Large intestine (tissue), 3 donors: ENCODE data around the gene CYP2A6. TPM values are rescaled to one million over a fixed set of nuclear protein-coding genes. Genes with fewer than 3 reads are reported as not detected.
"Not testable (repeated sequence)": the region's sequence is repeated elsewhere in the genome, so short reads cannot be mapped to it uniquely, and the experiment has no call there.

Source experiments
- DNase-seq, 2 donors: peaks; one replicate each; pipeline versions ENCODE4 v3.0.0 to v3.0.0-alpha.2; 2013
- H3K27ac ChIP-seq: one replicate; pipeline ENCODE4 v1.5.1; 2013; ENCODE audit warnings: low read length
- H3K27me3 ChIP-seq: 2 replicates; pipeline ENCODE4 v1.6.1; 2013; ENCODE audit warnings: low read length; ENCODE audit not compliant: control insufficient read depth, insufficient read depth
- H3K36me3 ChIP-seq: 2 replicates; pipeline ENCODE4 v1.6.1; 2013; ENCODE audit warnings: low read length; ENCODE audit not compliant: control insufficient read depth, insufficient read depth
- H3K4me1 ChIP-seq: one replicate; pipeline ENCODE4 v1.6.1; 2013; ENCODE audit warnings: low read length; ENCODE audit not compliant: control insufficient read depth, insufficient read depth
- H3K4me3 ChIP-seq: one replicate; pipeline ENCODE4 v1.5.1; 2013; ENCODE audit warnings: low read length
- H3K9me3 ChIP-seq: one replicate; pipeline ENCODE4 v1.6.1; 2013; ENCODE audit warnings: mild to moderate bottlenecking, low read depth, low read length, moderate library complexity; ENCODE audit not compliant: control insufficient read depth
- WGBS: methylation state at CpG from one replicate; pipeline ENCODE4 v1.1.5; 2013; ENCODE audit warnings: low lambda C conversion rate; ENCODE audit not compliant: insufficient coverage; 5-methylcytosine and 5-hydroxymethylcytosine counted together
- polyA plus RNA-seq: library from polyadenylated mRNA; unstranded; fragments of 120-200 nt; gene quantifications from one replicate; pipeline ENCODE4 v1.2.1, GENCODE V29; 2013

Gene CYP2A6
- polyA plus RNA-seq, 1 donor = 0.07 TPM

DNA sequence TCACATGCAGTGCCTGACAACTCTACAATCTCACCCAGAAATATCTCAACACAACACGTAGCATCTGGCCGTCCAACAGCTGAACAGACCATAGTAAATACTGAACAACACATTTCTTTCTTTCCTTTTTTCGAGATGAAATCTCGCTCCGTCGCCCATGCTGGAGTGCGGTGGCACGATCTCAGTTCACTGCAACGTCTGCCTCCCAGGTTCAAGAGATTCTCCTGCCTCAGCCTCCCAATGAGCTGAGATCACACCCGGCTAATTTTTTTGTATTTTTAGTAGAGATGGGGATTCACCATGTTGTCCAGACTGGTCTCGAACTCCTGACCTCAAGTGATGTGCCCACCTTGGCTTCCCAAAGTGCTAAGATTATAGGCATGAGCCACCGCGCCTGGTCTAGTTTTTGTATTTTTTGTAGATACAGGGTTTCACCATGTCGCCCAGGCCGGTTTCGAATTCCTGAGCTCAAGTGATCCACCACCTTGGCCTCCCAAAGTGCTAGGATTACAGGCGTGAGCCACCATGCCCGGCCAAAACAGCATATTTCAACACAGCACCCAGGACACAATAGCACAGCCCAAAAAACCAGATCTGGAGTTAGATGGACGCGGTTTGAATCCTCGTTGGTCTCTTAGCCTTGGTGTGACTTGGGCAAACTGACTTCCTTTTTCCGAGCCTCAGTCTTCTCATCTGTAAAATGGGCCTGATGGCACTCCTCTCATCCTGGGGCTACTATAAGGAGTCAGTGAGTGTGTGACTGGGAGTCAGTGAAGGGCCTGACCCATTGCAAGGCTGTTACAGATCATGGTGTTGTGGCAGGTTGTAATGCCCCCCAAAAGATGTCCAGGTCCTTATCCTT is 22.6 kb downstream of the CYP2A6 start:
- no peak for DNase-seq
- H3K36me3 ChIP-seq = peaks cover 4% of the 10 kb centered on the region
- no peak overlapping the region for H3K27ac ChIP-seq
- WGBS = 100% methylated on average over 2 of the region's 22 CpGs
- no peaks in the 10 kb centered on the region for H3K9me3 ChIP-seq
- no peak overlapping the region for H3K4me3 ChIP-seq
- no peaks in the 10 kb centered on the region for H3K27me3 ChIP-seq
- H3K4me1 ChIP-seq = peaks cover 35% of the 10 kb centered on the region

DNA sequence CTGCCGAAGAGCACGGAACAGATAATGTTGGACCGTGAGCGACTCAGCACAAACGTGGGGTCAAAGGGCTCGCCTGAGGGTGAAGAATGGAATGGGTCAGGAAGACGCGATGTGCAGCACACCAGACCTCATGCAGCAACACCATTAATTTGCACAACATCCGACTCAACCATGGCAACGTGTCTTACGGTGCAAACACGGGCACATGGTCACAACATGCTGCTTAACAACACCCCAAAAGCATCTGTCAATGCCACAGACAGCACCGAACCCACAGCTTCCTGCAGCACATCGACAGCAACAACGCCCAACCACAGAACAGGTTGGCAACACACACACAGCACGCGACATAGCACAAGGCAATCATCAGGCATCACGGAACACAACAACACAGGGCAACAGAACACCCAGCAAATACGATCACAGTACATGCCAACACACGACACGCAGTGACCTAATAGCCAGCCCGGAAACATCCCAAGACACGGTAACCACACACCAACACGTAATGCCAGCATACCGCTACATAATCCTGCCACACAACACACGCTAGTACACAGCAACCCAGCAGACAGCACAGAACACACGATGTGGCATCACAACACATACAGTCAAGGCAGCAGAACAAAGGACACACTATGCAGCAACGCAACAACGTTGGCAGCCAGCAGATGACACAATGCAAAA is 23.4 kb downstream of the CYP2A6 start:
- peaks cover 35% of the 10 kb centered on the region for H3K4me1 ChIP-seq
- H3K27me3 ChIP-seq, H3K36me3 ChIP-seq, H3K4me3 ChIP-seq, H3K9me3 ChIP-seq, DNase-seq, H3K27ac ChIP-seq: not testable (repeated sequence)
- no CpG with 5 or more reads among the region's 29 CpGs for WGBS

DNA sequence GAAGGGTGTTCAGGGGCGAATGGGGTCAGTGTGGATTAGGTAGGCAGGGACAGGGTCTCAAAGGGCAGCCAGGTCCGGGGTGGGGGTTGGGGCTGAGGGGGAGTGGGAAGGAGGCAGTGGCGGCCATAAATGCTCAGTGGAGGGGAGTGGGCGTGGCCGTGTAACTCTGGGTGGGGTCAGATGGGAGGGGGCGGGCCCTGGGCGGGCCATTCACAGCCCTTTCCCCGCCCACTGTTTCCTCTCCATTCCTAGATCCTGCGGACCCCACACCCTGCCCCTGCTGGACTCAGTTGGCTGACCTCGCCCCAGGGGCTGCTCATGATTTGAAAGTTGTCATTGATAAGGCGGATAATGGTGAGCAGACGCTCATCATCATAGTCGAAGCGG is 23.9 kb downstream of the CYP2A6 start:
- not testable (repeated sequence) for H3K27me3 ChIP-seq, H3K36me3 ChIP-seq, H3K27ac ChIP-seq, H3K9me3 ChIP-seq, H3K4me3 ChIP-seq, DNase-seq
- peaks cover 32% of the 10 kb centered on the region for H3K4me1 ChIP-seq
- WGBS = no CpG with 5 or more reads among the region's 14 CpGs

DNA sequence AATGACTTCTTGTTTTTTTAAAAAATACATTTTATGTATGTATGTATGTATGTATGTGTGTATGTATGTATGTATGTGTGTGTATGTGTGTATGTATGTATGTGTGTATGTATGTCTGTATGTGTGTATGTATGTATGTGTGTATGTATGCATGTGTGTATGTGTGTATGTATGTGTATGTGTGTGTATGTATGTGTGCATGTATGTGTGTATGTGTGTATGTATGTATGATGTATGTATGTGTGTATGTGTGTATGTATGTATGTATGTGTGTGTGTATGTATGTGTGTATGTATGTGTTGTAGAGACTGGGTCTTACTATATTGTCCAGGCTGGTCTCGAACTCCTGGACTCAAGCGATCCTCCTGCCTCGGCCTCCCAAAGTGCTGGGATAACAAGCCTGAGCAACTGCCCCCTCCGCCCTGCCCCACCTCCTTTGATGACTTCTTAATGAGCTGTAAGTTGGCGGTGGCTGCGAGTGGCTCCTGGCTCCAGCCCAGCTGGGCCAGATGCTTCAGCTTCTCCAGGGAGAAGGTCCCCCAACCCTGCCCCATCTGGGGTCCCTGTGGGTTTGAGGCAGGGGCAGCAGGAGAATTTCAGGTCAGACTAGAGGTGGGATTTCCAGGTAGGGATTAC is 24.7 kb downstream of the CYP2A6 start:
- not testable (repeated sequence) for H3K27ac ChIP-seq, H3K36me3 ChIP-seq, H3K4me3 ChIP-seq, H3K27me3 ChIP-seq, H3K9me3 ChIP-seq, DNase-seq
- WGBS = no CpG with 5 or more reads among the region's 6 CpGs
- peaks cover 26% of the 10 kb centered on the region for H3K4me1 ChIP-seq

GRCh38 chr19:40824916-40825315 is 25.3 kb downstream of the CYP2A6 start:
- DNase-seq, H3K9me3 ChIP-seq, H3K27ac ChIP-seq, H3K4me3 ChIP-seq, H3K27me3 ChIP-seq, H3K36me3 ChIP-seq: not testable (repeated sequence)
- H3K4me1 ChIP-seq = peaks cover 23% of the 10 kb centered on the region
- no CpG with 5 or more reads among the region's 16 CpGs for WGBS

- not testable (repeated sequence) for H3K9me3 ChIP-seq, H3K4me3 ChIP-seq, H3K27me3 ChIP-seq, H3K36me3 ChIP-seq
- Histone ChIP-seq H3K4me1 (peaks cover 32% of the 10 kb centered on the region), H3K27ac (peak overlapping the region; percentile 95)
- peak; percentile 54 to 80 for DNase-seq
- WGBS = no CpG with 5 or more reads among the region's 9 CpGs
These were observed 27.3 kb downstream of the CYP2A6 start for GRCh38 chr19:40822704-40823553.

- H3K4me3 ChIP-seq = no peak overlapping the region
- DNase-seq = no peak
- peaks cover 32% of the 10 kb centered on the region for H3K4me1 ChIP-seq
- peaks cover 2% of the 10 kb centered on the region for H3K36me3 ChIP-seq
- H3K27ac ChIP-seq = peak overlapping the region; percentile 95
- peaks cover 2% of the 10 kb centered on the region for H3K9me3 ChIP-seq
- no CpG with 5 or more reads among the region's 22 CpGs for WGBS
- H3K27me3 ChIP-seq = no peaks in the 10 kb centered on the region
These were observed 28.1 kb downstream of the CYP2A6 start for GRCh38 chr19:40822161-40822560.

DNA sequence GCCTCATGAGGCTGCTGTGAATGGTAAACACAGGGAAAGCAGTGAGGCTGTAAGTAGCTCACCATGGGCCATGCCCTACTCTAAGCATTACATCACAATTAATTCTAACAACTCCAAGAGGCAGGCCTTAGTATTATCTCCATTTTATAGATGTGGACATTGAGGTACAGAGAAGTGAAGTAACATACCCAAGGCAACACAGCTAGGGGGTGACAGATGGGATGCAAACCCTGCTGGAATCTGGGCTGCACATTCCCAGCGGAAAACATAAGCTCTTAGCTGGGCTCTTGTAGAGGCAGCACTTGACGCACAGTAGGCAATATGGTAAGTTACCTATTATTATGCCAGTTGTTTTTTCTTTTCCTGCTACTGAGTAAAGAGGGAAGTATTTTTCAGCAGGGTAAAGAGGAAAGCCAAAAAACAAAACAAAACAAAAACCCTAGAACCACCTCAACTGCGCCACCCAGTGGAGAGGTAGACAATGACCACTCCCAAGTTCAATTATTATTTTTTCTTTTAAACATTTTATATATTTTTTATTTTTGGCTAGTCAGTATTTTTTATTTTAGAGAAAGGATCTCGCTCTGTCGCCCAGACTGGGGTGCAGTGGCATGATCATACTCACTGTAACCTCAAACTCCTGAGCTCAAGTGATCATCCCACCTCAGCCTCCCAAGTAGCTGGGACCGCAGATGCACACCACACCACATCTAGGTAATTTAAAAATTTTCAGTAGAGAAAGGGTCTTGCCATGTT is 30.6 kb downstream of the CYP2A6 start:
- no CpG with 5 or more reads among the region's 6 CpGs for WGBS
- peaks cover 32% of the 10 kb centered on the region for H3K4me1 ChIP-seq
- H3K27me3 ChIP-seq, H3K27ac ChIP-seq, DNase-seq, H3K4me3 ChIP-seq, H3K36me3 ChIP-seq, H3K9me3 ChIP-seq: not testable (repeated sequence)

DNA sequence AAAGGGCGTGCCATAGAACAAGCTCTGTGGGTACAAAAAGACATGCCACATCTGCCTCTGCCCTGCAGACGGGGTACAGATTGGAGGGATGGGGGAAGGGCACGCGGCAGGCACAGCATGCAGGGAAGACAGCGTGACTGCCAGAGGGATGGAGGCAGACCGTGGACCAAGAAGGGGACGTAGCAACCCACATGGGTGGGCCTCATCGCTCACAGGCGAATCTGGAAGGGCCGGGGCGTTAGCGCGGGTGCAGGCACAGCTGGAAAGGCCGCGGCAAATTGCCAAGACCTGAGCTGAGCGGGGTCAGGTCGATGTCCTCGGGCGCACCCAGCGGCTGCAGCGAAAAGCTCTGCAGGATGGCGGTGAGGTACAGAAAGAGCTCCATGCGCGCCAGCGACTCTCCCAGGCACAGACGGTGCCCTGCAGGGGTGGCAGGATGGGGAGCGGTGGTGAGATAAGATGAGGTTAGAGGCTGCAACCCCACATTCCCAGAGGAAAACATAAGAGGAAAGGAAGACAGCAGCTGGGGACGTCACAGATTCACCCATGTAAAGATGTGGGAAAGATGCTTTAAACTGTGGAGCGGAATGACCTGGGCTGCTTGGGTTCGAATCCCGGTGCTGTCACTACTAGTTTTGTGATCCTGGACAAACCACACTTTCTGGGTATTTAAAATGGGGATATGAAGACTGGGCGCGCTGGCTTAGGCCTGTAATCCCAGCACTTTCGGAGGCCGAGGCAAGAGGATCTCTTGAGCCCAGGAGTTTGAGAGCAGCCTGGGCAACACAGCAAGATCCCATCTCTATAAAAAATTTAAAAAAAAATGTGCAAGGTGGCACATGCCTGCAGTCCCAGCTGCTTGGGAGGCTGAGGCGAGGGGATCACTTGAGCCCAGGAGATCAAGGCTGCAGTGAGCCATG is 31.5 kb downstream of the CYP2A6 start:
- WGBS = no CpG with 5 or more reads among the region's 36 CpGs
- Histone ChIP-seq H3K4me3 (peak overlapping the region; percentile 11), H3K4me1 (peaks cover 25% of the 10 kb centered on the region)
- DNase-seq = peak; percentile 40 to 73
- not testable (repeated sequence) for H3K9me3 ChIP-seq, H3K27ac ChIP-seq, H3K27me3 ChIP-seq, H3K36me3 ChIP-seq
